ENCODE measurements around the gene HS2ST1.

Gene HS2ST1

GRCh38 chr1:87113313-87113712, 198.9 kb downstream of the HS2ST1 start:
- TF ChIP-seq, protein P1, sequence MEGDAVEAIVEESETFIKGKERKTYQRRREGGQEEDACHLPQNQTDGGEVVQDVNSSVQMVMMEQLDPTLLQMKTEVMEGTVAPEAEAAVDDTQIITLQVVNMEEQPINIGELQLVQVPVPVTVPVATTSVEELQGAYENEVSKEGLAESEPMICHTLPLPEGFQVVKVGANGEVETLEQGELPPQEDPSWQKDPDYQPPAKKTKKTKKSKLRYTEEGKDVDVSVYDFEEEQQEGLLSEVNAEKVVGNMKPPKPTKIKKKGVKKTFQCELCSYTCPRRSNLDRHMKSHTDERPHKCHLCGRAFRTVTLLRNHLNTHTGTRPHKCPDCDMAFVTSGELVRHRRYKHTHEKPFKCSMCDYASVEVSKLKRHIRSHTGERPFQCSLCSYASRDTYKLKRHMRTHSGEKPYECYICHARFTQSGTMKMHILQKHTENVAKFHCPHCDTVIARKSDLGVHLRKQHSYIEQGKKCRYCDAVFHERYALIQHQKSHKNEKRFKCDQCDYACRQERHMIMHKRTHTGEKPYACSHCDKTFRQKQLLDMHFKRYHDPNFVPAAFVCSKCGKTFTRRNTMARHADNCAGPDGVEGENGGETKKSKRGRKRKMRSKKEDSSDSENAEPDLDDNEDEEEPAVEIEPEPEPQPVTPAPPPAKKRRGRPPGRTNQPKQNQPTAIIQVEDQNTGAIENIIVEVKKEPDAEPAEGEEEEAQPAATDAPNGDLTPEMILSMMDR (IDR thresholded peaks at IDR 0.05; ENCODE audit: extremely low read depth, missing control alignments) = no peak
- no peak for DNase-seq (ENCODE audit: low spot score)

DNA sequence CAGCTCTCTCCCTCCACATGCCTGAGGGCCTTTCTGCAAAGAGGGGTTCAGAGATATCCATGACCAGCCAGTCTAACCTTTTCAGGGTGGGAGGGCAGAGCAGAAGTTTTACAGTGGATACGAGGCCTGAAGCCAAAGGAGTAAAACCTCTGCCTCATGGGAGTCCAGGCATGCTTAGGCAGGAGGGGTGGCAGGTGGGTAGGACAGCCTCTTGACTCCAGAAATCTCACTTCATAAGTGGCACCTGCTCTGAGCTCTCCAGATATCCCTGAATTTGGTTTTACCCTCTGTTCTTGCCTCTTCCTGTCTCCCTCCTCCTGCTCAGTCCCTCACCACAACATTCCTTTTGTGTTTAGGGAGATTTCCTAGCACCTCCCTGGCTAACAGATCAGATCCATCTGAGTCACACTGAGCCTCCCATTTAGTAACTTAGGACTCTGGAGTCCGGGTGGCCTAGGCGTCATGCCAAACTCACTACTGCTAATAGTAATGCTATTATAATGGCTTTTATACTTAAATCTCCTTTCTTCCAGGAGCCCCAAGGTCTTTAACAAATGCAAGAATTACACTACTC, 201.0 kb downstream of the HS2ST1 start:
- DNase-seq (ENCODE audit: low spot score) = no peak
- TF ChIP-seq, protein P1 (IDR thresholded peaks at IDR 0.05; ENCODE audit: extremely low read depth, missing control alignments) = no peak

- no peak for DNase-seq (ENCODE audit: low spot score)
- TF ChIP-seq, protein P1 (IDR thresholded peaks at IDR 0.05; ENCODE audit: extremely low read depth, missing control alignments) = no peak
These were observed 201.5 kb downstream of the HS2ST1 start for GRCh38 chr1:87115891-87116290.

DNA sequence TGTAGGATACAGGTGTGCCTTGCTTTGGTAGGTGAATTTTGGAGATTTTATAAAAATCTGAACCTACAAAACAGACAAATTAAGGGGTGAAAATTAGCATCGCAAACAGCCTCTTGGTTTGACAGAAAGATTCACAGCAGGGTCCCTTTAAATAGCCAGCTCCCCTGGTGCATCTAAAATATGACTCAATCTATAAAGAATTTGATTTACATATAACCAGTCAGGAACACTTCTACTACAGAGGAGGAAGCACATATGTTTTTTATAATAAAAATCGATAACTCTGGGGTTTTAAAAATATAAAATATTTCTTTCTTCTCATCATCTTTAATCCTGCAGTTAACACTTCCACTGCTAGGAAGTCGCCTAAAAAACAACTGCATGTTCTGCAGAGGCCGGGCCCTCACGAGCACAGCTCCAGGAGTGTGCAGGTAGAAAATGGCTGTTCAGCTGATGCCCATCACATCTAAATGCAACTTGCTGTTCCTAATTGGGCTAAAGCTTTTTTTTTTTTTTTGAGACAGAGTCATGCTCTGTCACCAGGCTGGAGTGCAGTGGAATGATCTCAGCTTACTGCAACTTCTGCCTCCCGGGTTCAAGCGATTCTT, 203.4 kb downstream of the HS2ST1 start:
- TF ChIP-seq, protein P1 (IDR thresholded peaks at IDR 0.05; ENCODE audit: extremely low read depth, missing control alignments) = no peak
- DNase-seq (ENCODE audit: low spot score) = no peak

DNA sequence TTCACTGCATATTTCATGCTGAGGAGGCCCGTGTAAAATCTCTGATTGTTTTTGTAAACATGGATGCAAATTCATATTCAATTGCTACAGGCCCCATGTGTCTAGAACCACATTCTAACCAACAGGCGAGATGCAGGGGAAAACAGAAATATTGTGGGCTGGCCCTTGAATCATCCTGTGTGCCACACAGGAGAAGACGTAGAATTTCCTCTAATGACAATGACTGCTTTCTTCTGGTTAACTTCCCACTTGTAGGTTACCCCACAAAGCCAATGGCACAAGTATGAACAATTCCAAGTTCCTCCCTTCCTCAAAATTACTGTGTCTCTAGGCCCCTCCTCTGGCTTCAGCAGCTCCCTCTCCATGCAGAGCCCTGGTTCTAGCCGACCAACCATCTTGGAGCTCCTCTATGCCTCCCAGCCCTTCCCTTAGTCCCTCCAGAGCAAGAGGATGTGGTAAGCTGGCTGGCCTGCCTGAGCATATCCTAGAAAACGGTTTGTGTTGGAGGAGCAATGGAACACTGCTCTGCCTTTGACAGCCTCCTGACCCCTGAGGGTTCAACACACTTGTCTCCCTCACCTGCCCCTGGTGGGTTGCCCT, 205.2 kb downstream of the HS2ST1 start:
- DNase-seq (ENCODE audit: low spot score) = no peak

DNA sequence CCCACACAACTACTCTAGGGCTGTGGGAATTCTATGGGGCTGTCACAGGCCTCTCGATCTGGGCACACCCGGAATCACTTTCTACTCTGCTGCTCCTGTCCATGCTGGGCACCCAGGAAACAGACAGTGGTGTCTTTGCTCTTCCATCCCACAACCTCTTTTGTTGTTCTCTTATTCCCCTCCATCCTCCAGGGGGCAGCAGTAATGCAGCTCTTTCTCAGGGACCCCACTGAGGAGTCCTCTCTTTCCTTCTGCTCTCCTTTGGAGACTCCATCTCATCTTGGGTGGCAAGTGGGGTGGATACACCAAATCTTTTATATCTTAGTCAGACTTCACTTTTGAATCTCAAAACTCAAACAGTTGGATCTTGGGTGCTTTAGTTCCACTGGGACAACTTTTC, 206.3 kb downstream of the HS2ST1 start:
- TF ChIP-seq, protein P1 (IDR thresholded peaks at IDR 0.05; ENCODE audit: extremely low read depth, missing control alignments) = peak; percentile 16
- DNase-seq (ENCODE audit: low spot score) = no peak

More for the DNA sequence above, 205.2 kb downstream of the HS2ST1 start:
- TF ChIP-seq, protein P1 (IDR thresholded peaks at IDR 0.05; ENCODE audit: extremely low read depth, missing control alignments) = no peak

GRCh38 chr1:87121711-87122163, 207.3 kb downstream of the HS2ST1 start:
- DNase-seq (ENCODE audit: low spot score) = no peak
- TF ChIP-seq, protein P1 (IDR thresholded peaks at IDR 0.05; ENCODE audit: extremely low read depth, missing control alignments) = no peak
